H1 (cell line): ENCODE results near the gene TFAP2C. TPM values are rescaled to one million over a fixed set of nuclear protein-coding genes. Genes with fewer than 3 reads are reported as not detected.

Source experiments
- CTCF ChIA-PET: fragments of 300-600 bp; sonication (Branson Sonifier 250); formaldehyde crosslinking; loops from one replicate; lab custom pipeline; 2021; ENCODE audit not compliant: partially characterized antibody; lab: Charles Lee
- POLR2A ChIA-PET: fragments of 300-600 bp; sonication (Branson Sonifier 250); formaldehyde crosslinking; loops from one replicate; lab custom pipeline; 2021; ENCODE audit warnings: inconsistent platforms; ENCODE audit not compliant: partially characterized antibody; lab: Charles Lee
- DNase-seq, 2 experiments: peaks; one replicate each; pipeline versions ENCODE4 v3.0.0 to v3.0.0-alpha.2; 2010 to 2022; ENCODE audit warnings: low spot score in 2 of 2, low read depth in 1 of 2, mixed read lengths in 1 of 2
- FAIRE-seq: peaks from 2 replicates; lab custom pipeline; 2011; peaks lifted over from hg19 to GRCh38; lab: Jason Lieb, UNC
- H2AFZ ChIP-seq: 2 replicates; pipeline ENCODE4 v1.8.1; 2012; ENCODE audit warnings: low read length, inconsistent platforms
- H2AK5ac ChIP-seq: 2 replicates; pipeline ENCODE4 v1.6.1; 2013; ENCODE audit warnings: low read depth, low read length
- H2BK120ac ChIP-seq: replicated peaks from 2 replicates; pipeline ENCODE3; 2013; ENCODE audit warnings: low read depth, low read length, inconsistent platforms
- H2BK12ac ChIP-seq: 2 replicates; pipeline ENCODE4 v1.6.1; 2013; ENCODE audit warnings: low read depth, low read length
- H2BK15ac ChIP-seq: 2 replicates; pipeline ENCODE4 v1.6.1; 2013; ENCODE audit warnings: low read length
- H2BK20ac ChIP-seq: 2 replicates; pipeline ENCODE4 v1.6.1; 2013; ENCODE audit warnings: low read length
- H2BK5ac ChIP-seq: 2 replicates; pipeline ENCODE4 v1.6.1; 2013; ENCODE audit warnings: low read depth, low read length
- H3K14ac ChIP-seq: 2 replicates; pipeline ENCODE4 v1.6.1; 2013; ENCODE audit warnings: inconsistent platforms; ENCODE audit not compliant: insufficient read length
- H3K18ac ChIP-seq: 2 replicates; pipeline ENCODE4 v1.6.1; 2013; ENCODE audit warnings: low read length; ENCODE audit errors: extremely low read depth
- H3K23ac ChIP-seq: 2 replicates; pipeline ENCODE4 v1.6.1; 2013; ENCODE audit warnings: inconsistent platforms; ENCODE audit not compliant: insufficient read length
- H3K23me2 ChIP-seq: 2 replicates; pipeline ENCODE4 v1.6.1; 2013; ENCODE audit warnings: low read depth, low read length
- H3K27ac ChIP-seq: 2 replicates; pipeline ENCODE4 v1.6.1; 2011; ENCODE audit warnings: low read depth, low read length, inconsistent platforms
- H3K27me3 ChIP-seq, 4 experiments: replicated peaks in 1 of 4; 1 replicate in 1 of 4; 2 replicates in 3 of 4; pipeline versions ENCODE4 v1.6.1 to v1.8.1; 2011 to 2013; ENCODE audit warnings: low read length in 3 of 4, mild to moderate bottlenecking in 3 of 4, inconsistent platforms in 2 of 4, mixed read lengths in 2 of 4, moderate library complexity in 1 of 4; ENCODE audit not compliant: control insufficient read depth in 3 of 4, insufficient read depth in 3 of 4; ENCODE audit errors: extremely low read depth in 1 of 4
- H3K36me3 ChIP-seq, 4 experiments: 2 replicates each; pipeline versions ENCODE4 v1.6.1 to v1.8.1; 2011 to 2013; ENCODE audit warnings: mild to moderate bottlenecking in 4 of 4, low read length in 3 of 4, moderate library complexity in 2 of 4, control low read depth in 1 of 4, inconsistent platforms in 1 of 4; ENCODE audit not compliant: insufficient read depth in 4 of 4, control insufficient read depth in 2 of 4
- H3K4ac ChIP-seq: replicated peaks from 2 replicates; pipeline ENCODE3; 2013; ENCODE audit warnings: low read length, low read depth, mixed read lengths, inconsistent platforms; ENCODE audit not compliant: insufficient read length
- H3K4me1 ChIP-seq, 4 experiments: replicated peaks in 1 of 4; 1 replicate in 1 of 4; 2 replicates in 3 of 4; pipeline versions ENCODE4 v1.6.1 to v1.8.1; 2011 to 2013; ENCODE audit warnings: low read length in 3 of 4, inconsistent platforms in 2 of 4, mixed read lengths in 1 of 4; ENCODE audit not compliant: insufficient read depth in 4 of 4, control insufficient read depth in 3 of 4
- H3K4me2 ChIP-seq, 2 experiments: 2 replicates each; pipeline versions ENCODE4 v1.6.1 to v1.8.1; 2011 to 2013; ENCODE audit warnings: low read depth in 2 of 2, low read length in 2 of 2, control low read depth in 1 of 2, inconsistent platforms in 1 of 2, mild to moderate bottlenecking in 1 of 2; ENCODE audit not compliant: insufficient read depth in 1 of 2
- H3K4me3 ChIP-seq, 4 experiments: fragments of 200-600, 300-600 bp in 1 of 4; sonication (generic), shearing (Covaris generic), sonication (Bioruptor Twin) in 1 of 4; 2 replicates each; pipeline versions ENCODE4 v1.5.1 to v1.8.1; 2011 to 2016; ENCODE audit warnings: low read length in 4 of 4, low read depth in 3 of 4, control low read depth in 2 of 4, inconsistent platforms in 2 of 4, mild to moderate bottlenecking in 2 of 4, mixed read lengths in 1 of 4, moderate library complexity in 1 of 4; ENCODE audit not compliant: insufficient read depth in 2 of 4; ENCODE audit errors: extremely low read depth in 1 of 4
- H3K56ac ChIP-seq: replicated peaks from 2 replicates; pipeline ENCODE3; 2013; ENCODE audit warnings: low read depth, mild to moderate bottlenecking, mixed read lengths, low read length, inconsistent platforms; ENCODE audit not compliant: insufficient read length
- H3K79me1 ChIP-seq: 2 replicates; pipeline ENCODE4 v1.6.1; 2013; ENCODE audit warnings: low read depth, low read length, control low read depth
- H3K79me2 ChIP-seq, 2 experiments: 2 replicates each; pipeline versions ENCODE4 v1.6.1 to v1.8.1; 2012 to 2013; ENCODE audit warnings: low read length in 2 of 2, mild to moderate bottlenecking in 2 of 2, inconsistent platforms in 1 of 2; ENCODE audit not compliant: insufficient read depth in 2 of 2, control insufficient read depth in 1 of 2
- H3K9ac ChIP-seq, 4 experiments: replicated peaks in 1 of 4; 1 replicate in 1 of 4; 2 replicates in 3 of 4; pipeline versions ENCODE4 v1.6.1 to v1.8.1; 2011 to 2013; ENCODE audit warnings: low read depth in 3 of 4, low read length in 3 of 4, control low read depth in 2 of 4, mild to moderate bottlenecking in 2 of 4, moderate library complexity in 2 of 4, inconsistent platforms in 1 of 4; ENCODE audit errors: extremely low read depth in 1 of 4
- H3K9me3 ChIP-seq, 2 experiments: 2 replicates each; pipeline versions ENCODE4 v1.6.1 to v1.8.1; 2012 to 2013; ENCODE audit warnings: mild to moderate bottlenecking in 2 of 2, moderate library complexity in 2 of 2, control low read depth in 1 of 2, inconsistent platforms in 1 of 2, low read depth in 1 of 2, low read length in 1 of 2, mixed read lengths in 1 of 2; ENCODE audit not compliant: insufficient read depth in 2 of 2
- H4K20me1 ChIP-seq, 2 experiments: replicated peaks in 1 of 2; 2 replicates each; pipeline versions ENCODE3 to v1.8.1; 2011 to 2013; ENCODE audit warnings: inconsistent platforms in 2 of 2, low read length in 2 of 2, mild to moderate bottlenecking in 1 of 2; ENCODE audit not compliant: insufficient read depth in 2 of 2, control insufficient read depth in 1 of 2
- H4K5ac ChIP-seq: 2 replicates; pipeline ENCODE4 v1.6.1; 2013; ENCODE audit warnings: low read length, low read depth, mixed read lengths, inconsistent platforms; ENCODE audit not compliant: insufficient read length
- H4K8ac ChIP-seq: 2 replicates; pipeline ENCODE4 v1.8.0; 2013; ENCODE audit warnings: mild to moderate bottlenecking, moderate library complexity, low read length, inconsistent platforms; ENCODE audit not compliant: insufficient read depth; ENCODE audit errors: extremely low read depth
- H4K91ac ChIP-seq: replicated peaks from 2 replicates; pipeline ENCODE3; 2013; ENCODE audit warnings: low read length, mixed read lengths, inconsistent platforms; ENCODE audit not compliant: insufficient read length
- ATF3 ChIP-seq: IDR thresholded peaks from 2 replicates; pipeline ENCODE4 v1.6.1; 2011; ENCODE audit warnings: low read depth, mild to moderate bottlenecking, low read length; ENCODE audit not compliant: insufficient read depth
- CBX5 ChIP-seq: fragments of 300-800, 300-1000 bp; sonication (generic); IDR thresholded peaks from 2 replicates; pipeline ENCODE4 v1.7.1; 2016; ENCODE audit warnings: antibody characterized with exemption, low read length, low read depth
- CEBPB ChIP-seq: IDR thresholded peaks from 2 replicates; pipeline ENCODE4 v1.6.1; 2012; ENCODE audit warnings: low read depth, low read length
- CREB1 ChIP-seq: IDR thresholded peaks from 2 replicates; pipeline ENCODE4 v1.6.1; 2012; ENCODE audit warnings: inconsistent platforms
- FOSL1 ChIP-seq: IDR thresholded peaks from 2 replicates; pipeline ENCODE4 v1.6.1; 2011; ENCODE audit warnings: mild to moderate bottlenecking, low read depth, low read length, moderate library complexity; ENCODE audit not compliant: insufficient read depth
- KDM4A ChIP-seq: IDR thresholded peaks from one replicate; pipeline ENCODE4 v1.7.1; 2012; ENCODE audit warnings: low read depth, mild to moderate bottlenecking, moderate library complexity, low read length, inconsistent platforms; ENCODE audit not compliant: severe bottlenecking
- NRF1 ChIP-seq: IDR thresholded peaks from 2 replicates; pipeline ENCODE4 v1.6.1; 2011; ENCODE audit warnings: mild to moderate bottlenecking, low read depth, low read length, improper control_type of control experiment
- TAF7 ChIP-seq: optimal IDR thresholded peaks from 2 replicates; pipeline ENCODE3; 2011; ENCODE audit warnings: low read depth, mild to moderate bottlenecking, inconsistent platforms, low read length, moderate library complexity, borderline replicate concordance
- TEAD4 ChIP-seq: IDR thresholded peaks from 2 replicates; pipeline ENCODE4 v1.6.1; 2012; ENCODE audit warnings: low read depth, low read length, inconsistent platforms, mixed read lengths
- YY1 ChIP-seq: IDR thresholded peaks from 2 replicates; pipeline ENCODE4 v1.6.1; 2011; ENCODE audit warnings: low read depth, mild to moderate bottlenecking, low read length
- WGBS, 2 experiments: shearing (Covaris generic) in 1 of 2; methylation state at CpG; one replicate each; pipeline versions ENCODE4 v1.1.6 to v1.1.7; 2013 to 2015; ENCODE audit warnings: low lambda C conversion rate in 2 of 2, mixed read lengths in 2 of 2, inconsistent platforms in 1 of 2, low coverage in 1 of 2, missing lambda C conversion rate in 1 of 2; ENCODE audit not compliant: insufficient replicate concordance in 2 of 2, insufficient coverage in 1 of 2, insufficient read length in 1 of 2; ENCODE audit errors: extremely low coverage in 1 of 2, missing lambda C conversion rate in 1 of 2; 5-methylcytosine and 5-hydroxymethylcytosine counted together
- polyA plus RNA-seq, 7 experiments: library from polyadenylated mRNA; depleted of rRNA in 3 of 7; stranded (reverse) in 5 of 7; unstranded in 2 of 7; fragments of >200 nt in 5 of 7; fragments of 200-250 nt in 2 of 7; gene quantifications; 1 replicate in 5 of 7; 2 replicates in 1 of 7; 4 replicates in 1 of 7; pipeline versions ENCODE4 v1.2.1 to v1.2.3, GENCODE V29; 2011 to 2013; ENCODE audit warnings: missing spikeins in 2 of 7, mixed read lengths in 2 of 7
- total RNA-seq: library from RNA; stranded (reverse); fragmentation: NEBNext Ultra II Directional; extraction: Animal tissue kit (Norgen Biotek cat#: 25700); gene quantifications from 2 replicates; pipeline ENCODE4 v1.2.1, GENCODE V29; 2021

The TFAP2C gene
- total and polyA plus RNA-seq, 2 of the 8 experiments (the other 6 are each of a cell fraction or from before 2014, with no cell fraction given), result 1.7 to 5.8 TPM

DNA sequence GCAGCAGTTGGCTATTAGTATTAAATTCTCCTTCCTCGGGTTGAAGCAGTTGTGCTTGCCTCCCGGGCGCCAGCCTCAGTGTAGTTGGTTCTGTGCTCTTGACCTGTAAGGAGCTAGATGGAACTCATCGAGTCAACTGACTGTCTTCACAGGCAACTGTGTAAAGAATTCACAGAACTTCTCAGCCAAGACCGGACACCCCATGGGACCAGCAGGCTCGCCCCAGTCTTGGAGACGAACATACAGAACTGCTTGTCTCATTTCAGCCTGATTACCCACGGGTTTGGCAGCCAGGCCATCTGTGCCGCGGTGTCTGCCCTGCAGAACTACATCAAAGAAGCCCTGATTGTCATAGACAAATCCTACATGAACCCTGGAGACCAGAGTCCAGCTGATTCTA lies 8.5 kb downstream of the TFAP2C start:
- Histone ChIP-seq H2AFZ (no peak overlapping the region), H4K5ac (no peak overlapping the region), H2BK5ac (peak overlapping the region; percentile 37; the same call in 1 of the 2 replicates), H4K20me1 (no peaks in the 10 kb centered on the region), H3K56ac (no peak overlapping the region), H3K4me3 (no peak overlapping the region), H3K23me2 (no peaks in the 10 kb centered on the region), H2BK12ac (no peak overlapping the region), H3K4me2 (0 out of 4 replicates have a peak overlapping the region, but pooled peaks of 1 of the 2 experiments have one; percentile 16), H4K91ac (no peak overlapping the region), H2BK120ac (no peak overlapping the region), H3K27me3 (peaks cover 0 to 5% (median 0%) of the 10 kb centered on the region in 4 experiments; a peak in 4 of 7 replicates), H3K4me1 (peaks cover 9 to 21% (median 16%) of the 10 kb centered on the region in 4 experiments; a peak in 6 of 7 replicates), H3K79me1 (peaks cover 3% of the 10 kb centered on the region; the same call in 1 of the 2 replicates), H2BK15ac (no peak overlapping the region), H3K9ac (no peak overlapping the region), H3K27ac (no peak overlapping the region), H2BK20ac (no peak overlapping the region), H3K79me2 (no peaks in the 10 kb centered on the region; a peak in 1 of 4 replicates), H3K36me3 (peaks cover 0 to 73% (median 8%) of the 10 kb centered on the region in 4 experiments; a peak in 4 of 8 replicates), H3K14ac (no peak overlapping the region), H3K4ac (no peak overlapping the region), H4K8ac (no peak overlapping the region), H3K9me3 (no peaks in the 10 kb centered on the region), H3K23ac (no peak overlapping the region), H2AK5ac (no peak overlapping the region), H3K18ac (peak overlapping the region; percentile 88)
- DNase-seq, result no peak
- ChIA-PET CTCF (interaction anchor here (1.1 to 1.5 kb wide), 7 partner anchors 8 to 306 kb away, joined by 3 to 5 read pairs (median 3); no protein-coding TSS in a partner anchor), POLR2A (no interaction called here)
- 86% methylated on average over 10 of the region's 10 CpGs; no CpG with 5 or more reads in 1 of the 2 experiments for WGBS, 2 experiments
- FAIRE-seq, result no peak
- TF ChIP-seq CBX5 (no peak), TAF7 (no peak), TEAD4 (no peak), FOSL1 (no peak), NRF1 (no peak), CEBPB (no peak), CREB1 (no peak), ATF3 (no peak), KDM4A (no peak), YY1 (no peak)
